Ramos (cell line): ENCODE results near the gene LILRA2.
"Not testable (repeated sequence)": the region's sequence is repeated elsewhere in the genome, so short reads cannot be mapped to it uniquely, and the experiment has no call there.

Source experiments
- in situ Hi-C: fragments of 300-500 bp; cut with MboI; formaldehyde crosslinking; loops from one replicate; pipeline ENCODE4 v1.14.3; 2022; ENCODE audit warnings: low sequenced_read_pairs; ENCODE audit not compliant: unreplicated experiment

LILRA2 gene

DNA sequence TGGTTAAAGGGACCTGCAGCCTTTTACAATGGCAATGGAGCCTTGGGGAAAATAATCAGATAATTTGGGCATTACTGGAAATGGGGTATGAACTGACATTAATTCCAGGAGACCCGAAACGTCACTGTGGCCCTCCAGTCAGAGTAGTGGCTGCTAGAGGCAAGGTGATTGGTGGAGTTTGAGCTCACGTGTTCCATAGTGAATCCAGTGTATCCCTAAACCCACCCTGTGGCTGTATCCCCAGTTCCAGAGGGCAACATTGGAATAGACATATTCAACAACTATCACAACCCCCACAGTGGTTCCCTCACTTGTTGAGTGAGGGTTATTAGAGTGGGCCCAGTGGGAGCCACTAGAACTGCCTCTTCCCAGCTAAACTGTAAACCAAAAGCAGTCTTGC lies 3.3 kb upstream of the LILRA2 start:
- in situ Hi-C loops: no loop called here

- in situ Hi-C loops: not testable (repeated sequence)
Observed at GRCh38 chr19:54571715-54572615, 1.6 kb upstream of the LILRA2 start.

- in situ Hi-C loops: no loop called here
Observed at GRCh38 chr19:54572696-54573311, 786 bp upstream of the LILRA2 start.

DNA sequence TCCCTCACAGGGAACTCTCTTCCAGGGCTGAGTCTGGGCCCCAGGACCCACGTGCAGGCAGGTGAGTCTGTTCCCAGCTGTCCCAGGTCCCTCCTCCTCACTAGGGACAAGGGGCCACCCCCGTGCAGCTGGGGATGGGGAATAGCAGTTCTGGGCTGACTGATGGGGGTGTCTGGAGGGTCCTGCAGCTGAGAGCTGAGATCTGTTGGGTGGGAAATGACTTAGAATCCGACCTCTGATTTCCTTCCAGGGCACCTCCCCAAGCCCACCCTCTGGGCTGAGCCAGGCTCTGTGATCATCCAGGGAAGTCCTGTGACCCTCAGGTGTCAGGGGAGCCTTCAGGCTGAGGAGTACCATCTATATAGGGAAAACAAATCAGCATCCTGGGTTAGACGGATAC lies 461 bp downstream of the LILRA2 start:
- in situ Hi-C loops: no loop called here

DNA sequence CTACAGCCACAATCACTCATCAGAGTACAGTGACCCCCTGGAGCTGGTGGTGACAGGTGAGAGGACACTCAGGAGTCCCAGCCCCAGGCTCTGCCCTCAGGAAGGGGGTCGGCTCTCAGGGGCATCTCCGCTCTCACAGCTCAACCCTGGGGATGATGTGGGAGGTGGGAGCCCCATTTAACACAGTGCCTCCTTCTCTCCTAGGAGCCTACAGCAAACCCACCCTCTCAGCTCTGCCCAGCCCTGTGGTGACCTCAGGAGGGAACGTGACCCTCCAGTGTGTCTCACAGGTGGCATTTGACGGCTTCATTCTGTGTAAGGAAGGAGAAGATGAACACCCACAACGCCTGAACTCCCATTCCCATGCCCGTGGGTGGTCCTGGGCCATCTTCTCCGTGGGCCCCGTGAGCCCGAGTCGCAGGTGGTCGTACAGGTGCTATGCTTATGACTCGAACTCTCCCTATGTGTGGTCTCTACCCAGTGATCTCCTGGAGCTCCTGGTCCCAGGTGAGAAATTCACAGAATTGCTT lies 1.0 kb downstream of the LILRA2 start:
- in situ Hi-C loops: loop anchor here (5.0 kb wide), 1 partner anchor 277 kb away; no protein-coding TSS in a partner anchor

GRCh38 chr19:54575205-54575604 lies 1.6 kb downstream of the LILRA2 start:
- in situ Hi-C loops: loop anchor here (5.0 kb wide), 1 partner anchor 278 kb away; no protein-coding TSS in a partner anchor

DNA sequence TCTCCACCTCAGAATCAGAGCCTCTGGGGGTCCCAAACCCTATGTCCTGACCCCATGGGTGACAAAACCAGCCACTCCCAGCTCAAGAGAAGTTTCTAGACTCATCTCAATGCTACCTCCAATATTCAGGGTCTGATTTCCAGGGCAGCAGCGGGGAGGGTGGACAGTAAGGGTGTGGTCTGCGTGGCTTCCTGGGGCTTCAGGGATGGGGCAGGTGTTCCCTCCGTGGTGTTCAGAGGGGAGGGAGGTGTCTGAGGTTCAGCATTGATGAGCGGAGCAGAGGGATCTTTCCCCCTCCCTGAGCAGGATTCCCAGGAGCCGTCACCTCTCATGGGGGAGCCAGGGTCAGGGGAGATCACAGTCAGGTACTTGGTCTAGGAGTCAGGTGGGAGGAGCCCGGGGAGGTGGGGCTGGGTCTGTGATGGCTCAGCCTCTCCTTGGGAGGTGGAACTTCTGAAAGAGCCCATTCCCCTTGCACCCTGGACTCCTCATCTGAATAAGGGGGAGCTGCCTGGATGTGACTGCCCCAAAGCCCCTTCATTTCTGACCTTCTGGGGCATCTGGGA lies 2.9 kb downstream of the LILRA2 start:
- in situ Hi-C loops: loop anchor here (5.0 kb wide), 1 partner anchor 279 kb away; no protein-coding TSS in a partner anchor

GRCh38 chr19:54577334-54577733 lies 3.7 kb downstream of the LILRA2 start:
- in situ Hi-C loops: loop anchor here (5.0 kb wide), 1 partner anchor 280 kb away; no protein-coding TSS in a partner anchor

DNA sequence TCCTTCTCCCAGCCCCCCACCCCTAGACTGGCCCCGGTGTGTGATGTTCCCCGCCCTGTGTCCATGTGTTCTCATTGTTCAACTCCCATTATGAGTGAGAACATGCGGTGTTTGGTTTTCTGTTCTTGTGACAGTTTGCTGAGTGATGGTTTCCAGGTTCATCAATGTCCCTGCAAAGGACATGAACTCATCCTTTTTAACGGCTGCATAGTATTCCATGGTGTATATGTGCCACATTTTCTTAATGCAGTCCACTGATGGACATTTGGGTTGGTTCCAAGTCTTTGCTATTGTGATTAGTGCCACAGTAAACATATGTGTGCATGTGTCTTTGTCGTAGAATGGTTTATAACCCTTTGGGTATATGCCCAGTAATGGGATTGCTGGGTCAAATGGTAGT lies 4.7 kb downstream of the LILRA2 start:
- in situ Hi-C loops: loop anchor here (5.0 kb wide), 1 partner anchor 281 kb away; no protein-coding TSS in a partner anchor

- in situ Hi-C loops: no loop called here
Observed at GRCh38 chr19:54586397-54586796, 12.8 kb downstream of the LILRA2 start.

DNA sequence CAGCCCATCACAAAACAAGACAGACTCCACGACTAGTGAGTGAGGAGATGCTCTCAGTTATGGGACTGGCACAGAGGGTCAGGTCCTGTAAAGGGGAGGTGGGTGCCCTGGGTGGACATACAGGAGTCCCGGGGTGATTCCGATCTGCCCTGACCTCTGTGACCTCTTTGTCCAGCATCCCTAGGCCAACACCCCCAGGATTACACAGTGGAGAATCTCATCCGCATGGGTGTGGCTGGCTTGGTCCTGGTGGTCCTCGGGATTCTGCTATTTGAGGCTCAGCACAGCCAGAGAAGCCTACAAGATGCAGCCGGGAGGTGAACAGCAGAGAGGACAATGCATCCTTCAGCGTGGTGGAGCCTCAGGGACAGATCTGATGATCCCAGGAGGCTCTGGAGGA lies 13.4 kb downstream of the LILRA2 start:
- in situ Hi-C loops: no loop called here

DNA sequence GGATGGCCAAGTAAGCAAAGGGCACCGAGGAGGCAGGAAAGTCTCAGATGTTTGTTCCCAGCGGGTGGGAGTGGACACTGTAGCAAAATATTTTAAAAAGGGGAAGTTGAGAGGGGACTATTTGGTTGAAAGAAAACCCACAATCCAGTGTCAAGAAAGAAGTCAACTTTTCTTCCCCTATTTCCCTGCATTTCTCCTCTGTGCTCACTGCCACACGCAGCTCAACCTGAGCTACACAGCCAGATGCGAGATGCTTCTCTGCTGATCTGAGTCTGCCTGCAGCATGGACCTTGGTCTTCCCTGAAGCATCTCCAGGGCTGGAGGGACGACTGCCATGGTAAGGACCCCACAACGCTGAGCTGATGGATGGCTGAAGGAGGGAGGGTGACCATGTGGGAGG lies 19.9 kb downstream of the LILRA2 start, which contains the start of gene LILRA1:
TSS of gene LILRA1 (plus strand) at position 188 of the 400 bp plus-strand sequence. CDS start 613 bp downstream, outside the sequence.
- in situ Hi-C loops: not testable (repeated sequence)

DNA sequence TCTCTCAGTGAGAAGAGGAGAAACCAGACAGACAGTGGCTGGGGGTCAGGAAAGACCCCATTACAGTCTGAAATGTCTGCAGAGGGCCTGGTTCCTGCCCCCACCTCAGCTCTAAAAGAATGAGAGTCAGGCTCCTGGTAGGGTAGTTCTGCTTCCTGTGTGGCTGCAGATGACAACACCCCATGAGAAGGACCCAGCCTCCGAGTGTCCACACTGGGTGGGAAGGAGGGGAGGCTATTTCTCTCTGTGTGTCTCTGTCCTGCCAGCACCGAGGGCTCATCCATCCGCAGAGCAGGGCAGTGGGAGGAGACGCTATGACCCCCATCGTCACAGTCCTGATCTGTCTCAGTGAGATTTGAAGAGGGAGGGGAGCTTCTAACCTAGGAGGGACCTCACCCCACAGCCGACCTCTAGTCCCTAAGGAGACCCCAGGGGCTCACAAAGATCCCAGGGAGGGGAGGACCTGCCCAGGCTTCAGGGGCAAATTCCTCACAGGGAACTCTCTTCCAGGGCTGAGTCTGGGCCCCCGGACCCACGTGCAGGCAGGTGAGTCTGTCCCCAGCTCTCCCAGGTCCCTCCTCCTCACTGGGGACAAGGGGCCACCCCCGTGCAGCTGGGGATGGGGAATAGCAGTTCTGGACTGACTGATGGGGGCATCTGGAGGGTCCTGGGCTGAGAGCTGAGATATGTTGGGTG lies 20.5 kb downstream of the LILRA2 start:
- in situ Hi-C loops: not testable (repeated sequence)

GRCh38 chr19:54594737-54595136 lies 21.1 kb downstream of the LILRA2 start:
- in situ Hi-C loops: no loop called here

GRCh38 chr19:54595680-54596436 lies 22.3 kb downstream of the LILRA2 start:
- in situ Hi-C loops: not testable (repeated sequence)

GRCh38 chr19:54600212-54600611 lies 26.6 kb downstream of the LILRA2 start:
- in situ Hi-C loops: no loop called here

DNA sequence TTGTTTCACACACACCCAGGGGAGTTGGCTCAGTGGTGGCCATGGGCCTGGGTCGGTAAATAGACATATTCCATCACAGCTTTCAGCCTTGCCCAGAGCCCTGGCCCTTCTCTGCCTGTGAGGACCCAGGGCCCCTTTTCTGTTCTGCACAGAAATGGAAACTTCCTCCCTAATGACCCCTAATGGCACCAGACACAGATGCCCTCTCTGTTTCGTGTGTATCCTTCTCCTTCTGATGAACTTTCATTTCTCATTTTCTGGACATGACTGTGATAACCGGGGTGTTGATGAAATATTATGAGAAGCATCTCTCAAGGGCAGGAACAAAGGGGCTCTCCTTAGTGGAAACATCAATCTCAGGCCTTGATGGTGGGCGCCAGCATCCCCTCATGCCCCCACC lies 32.6 kb downstream of the LILRA2 start:
- in situ Hi-C loops: no loop called here

- in situ Hi-C loops: no loop called here
Observed at GRCh38 chr19:54606891-54607784, 33.5 kb downstream of the LILRA2 start.
